ENCODE results near the gene MTCL1.

MTCL1 gene

GRCh38 chr18:8834881-8835280 lies 129.5 kb downstream of the MTCL1 start:
- Histone ChIP-seq H3K27ac (no peak overlapping the region), H3K36me3 (ENCODE audit: insufficient read depth) (no peaks in the 10 kb centered on the region), H3K4me2 (no peak overlapping the region), H2AFZ (ENCODE audit: low read depth) (no peak overlapping the region), H3K9ac (no peak overlapping the region), H4K20me1 (ENCODE audit: insufficient read depth) (no peaks in the 10 kb centered on the region), H3K4me1 (ENCODE audit: low read depth, poor library complexity, severe bottlenecking) (no peaks in the 10 kb centered on the region), H3K4me3 (IDR thresholded peaks at IDR 0.05; ENCODE audit: insufficient read depth, low read depth, low read length) (no peak overlapping the region), H3K79me2 (ENCODE audit: insufficient read depth, low read depth) (no peaks in the 10 kb centered on the region), H3K27me3 (ENCODE audit: insufficient read depth, low read depth) (no peaks in the 10 kb centered on the region)
- TF ChIP-seq CTCF (conservative IDR thresholded peaks at IDR 0.05; ENCODE audit: low read depth, low read length) = no peak

DNA sequence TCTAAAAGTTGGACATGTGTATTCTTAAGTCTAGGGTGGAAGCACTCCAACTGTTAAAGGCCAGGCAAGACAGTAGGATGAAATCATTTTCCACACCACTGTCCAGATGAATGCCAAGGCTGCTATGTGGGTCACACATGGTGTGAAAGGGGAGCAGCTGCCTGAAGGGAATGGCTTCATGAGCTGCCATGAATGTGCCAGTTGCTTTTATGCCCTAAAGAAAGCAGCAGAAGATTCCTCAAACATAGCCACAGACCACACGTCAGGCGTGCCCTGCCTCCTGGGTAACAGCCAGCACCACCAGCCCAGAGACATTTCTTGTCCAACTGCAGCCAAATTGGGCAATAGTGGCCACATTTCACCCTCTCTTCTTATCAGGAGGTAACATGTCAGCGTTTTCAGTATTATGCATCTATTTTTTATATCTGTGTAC lies 130.2 kb downstream of the MTCL1 start:
- H3K36me3 ChIP-seq (ENCODE audit: insufficient read depth) = no peaks in the 10 kb centered on the region
- H3K27ac ChIP-seq = no peak overlapping the region
- H3K4me3 ChIP-seq (IDR thresholded peaks at IDR 0.05; ENCODE audit: insufficient read depth, low read depth, low read length) = no peak overlapping the region
- H3K9ac ChIP-seq = no peak overlapping the region
- H2AFZ ChIP-seq (ENCODE audit: low read depth) = no peak overlapping the region
- H4K20me1 ChIP-seq (ENCODE audit: insufficient read depth) = no peaks in the 10 kb centered on the region
- TF ChIP-seq CTCF (conservative IDR thresholded peaks at IDR 0.05; ENCODE audit: low read depth, low read length) = no peak
- no peaks in the 10 kb centered on the region for H3K27me3 ChIP-seq (ENCODE audit: insufficient read depth, low read depth)
- no peaks in the 10 kb centered on the region for H3K4me1 ChIP-seq (ENCODE audit: low read depth, poor library complexity, severe bottlenecking)
- H3K79me2 ChIP-seq (ENCODE audit: insufficient read depth, low read depth) = no peaks in the 10 kb centered on the region
- H3K4me2 ChIP-seq = no peak overlapping the region

GRCh38 chr18:8839281-8839680 lies 133.9 kb downstream of the MTCL1 start:
- no peak overlapping the region for H3K27ac ChIP-seq
- no peaks in the 10 kb centered on the region for H3K4me1 ChIP-seq (ENCODE audit: low read depth, poor library complexity, severe bottlenecking)
- H3K79me2 ChIP-seq (ENCODE audit: insufficient read depth, low read depth) = no peaks in the 10 kb centered on the region
- H3K36me3 ChIP-seq (ENCODE audit: insufficient read depth) = no peaks in the 10 kb centered on the region
- H3K4me3 ChIP-seq (IDR thresholded peaks at IDR 0.05; ENCODE audit: insufficient read depth, low read depth, low read length) = no peak overlapping the region
- no peak overlapping the region for H3K4me2 ChIP-seq
- no peak for TF ChIP-seq CTCF (conservative IDR thresholded peaks at IDR 0.05; ENCODE audit: low read depth, low read length)
- no peaks in the 10 kb centered on the region for H3K27me3 ChIP-seq (ENCODE audit: insufficient read depth, low read depth)
- no peak overlapping the region for H3K9ac ChIP-seq
- H4K20me1 ChIP-seq (ENCODE audit: insufficient read depth) = no peaks in the 10 kb centered on the region
- no peak overlapping the region for H2AFZ ChIP-seq (ENCODE audit: low read depth)

GRCh38 chr18:8841781-8842485 lies 136.6 kb downstream of the MTCL1 start:
- Histone ChIP-seq H2AFZ (ENCODE audit: low read depth) (no peak overlapping the region), H4K20me1 (ENCODE audit: insufficient read depth) (no peaks in the 10 kb centered on the region), H3K27ac (no peak overlapping the region), H3K36me3 (ENCODE audit: insufficient read depth) (no peaks in the 10 kb centered on the region), H3K27me3 (ENCODE audit: insufficient read depth, low read depth) (no peaks in the 10 kb centered on the region), H3K9ac (no peak overlapping the region), H3K4me2 (no peak overlapping the region), H3K79me2 (ENCODE audit: insufficient read depth, low read depth) (no peaks in the 10 kb centered on the region), H3K4me3 (IDR thresholded peaks at IDR 0.05; ENCODE audit: insufficient read depth, low read depth, low read length) (no peak overlapping the region), H3K4me1 (ENCODE audit: low read depth, poor library complexity, severe bottlenecking) (no peaks in the 10 kb centered on the region)
- TF ChIP-seq CTCF (conservative IDR thresholded peaks at IDR 0.05; ENCODE audit: low read depth, low read length) = no peak

Data from KMS-11 (cell line).